Iris pigment epithelial cell (primary cell): ENCODE results near the gene RNF34.

Experiments used
- DNase-seq: peaks from one replicate; pipeline ENCODE4 v3.0.0-alpha.2; 2011; ENCODE audit warnings: low read depth

Gene RNF34

DNA sequence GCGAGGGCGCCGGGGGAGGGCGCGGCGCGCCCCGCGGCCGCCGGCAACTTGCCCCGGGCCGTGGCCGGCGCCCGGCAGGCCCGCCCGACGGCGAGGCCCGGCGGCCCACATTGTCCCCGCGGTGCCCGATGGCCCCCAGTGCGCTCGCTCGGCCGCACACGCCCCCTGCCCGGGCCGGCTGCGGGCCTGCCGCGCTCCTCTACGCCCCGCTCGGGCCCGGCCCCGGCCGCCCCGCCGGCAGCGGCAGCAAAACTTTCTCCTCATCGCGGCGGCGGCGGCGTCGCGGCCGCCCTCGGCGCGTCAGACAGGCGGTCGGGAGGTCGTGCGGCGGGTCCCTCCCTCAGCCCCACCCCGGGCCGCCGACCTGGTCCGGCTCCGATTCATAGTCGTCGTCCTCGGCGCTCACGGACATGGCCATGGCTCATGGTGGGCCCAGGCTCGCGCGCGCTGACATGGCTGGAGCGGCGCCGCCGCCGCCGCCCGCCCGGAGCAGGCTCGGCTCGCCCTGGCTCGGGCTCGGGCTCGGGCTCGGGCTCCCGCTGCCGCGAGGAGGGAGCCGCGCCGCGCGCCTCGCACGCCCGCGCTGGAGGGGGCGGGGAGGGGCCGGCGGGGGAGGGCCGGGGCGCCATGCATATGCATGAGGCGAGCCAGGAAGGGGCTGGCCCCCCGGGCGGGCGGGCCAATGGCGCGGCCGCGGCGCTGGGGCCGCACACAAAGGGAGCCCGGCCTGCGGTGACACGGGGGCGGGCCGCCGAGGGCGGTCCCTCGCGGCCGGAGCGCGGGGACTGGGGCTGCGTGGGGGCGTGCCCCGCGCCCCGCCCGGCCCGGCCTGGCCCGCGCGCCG, 67.1 kb downstream of the RNF34 start:
- peak; percentile 83 for DNase-seq

DNA sequence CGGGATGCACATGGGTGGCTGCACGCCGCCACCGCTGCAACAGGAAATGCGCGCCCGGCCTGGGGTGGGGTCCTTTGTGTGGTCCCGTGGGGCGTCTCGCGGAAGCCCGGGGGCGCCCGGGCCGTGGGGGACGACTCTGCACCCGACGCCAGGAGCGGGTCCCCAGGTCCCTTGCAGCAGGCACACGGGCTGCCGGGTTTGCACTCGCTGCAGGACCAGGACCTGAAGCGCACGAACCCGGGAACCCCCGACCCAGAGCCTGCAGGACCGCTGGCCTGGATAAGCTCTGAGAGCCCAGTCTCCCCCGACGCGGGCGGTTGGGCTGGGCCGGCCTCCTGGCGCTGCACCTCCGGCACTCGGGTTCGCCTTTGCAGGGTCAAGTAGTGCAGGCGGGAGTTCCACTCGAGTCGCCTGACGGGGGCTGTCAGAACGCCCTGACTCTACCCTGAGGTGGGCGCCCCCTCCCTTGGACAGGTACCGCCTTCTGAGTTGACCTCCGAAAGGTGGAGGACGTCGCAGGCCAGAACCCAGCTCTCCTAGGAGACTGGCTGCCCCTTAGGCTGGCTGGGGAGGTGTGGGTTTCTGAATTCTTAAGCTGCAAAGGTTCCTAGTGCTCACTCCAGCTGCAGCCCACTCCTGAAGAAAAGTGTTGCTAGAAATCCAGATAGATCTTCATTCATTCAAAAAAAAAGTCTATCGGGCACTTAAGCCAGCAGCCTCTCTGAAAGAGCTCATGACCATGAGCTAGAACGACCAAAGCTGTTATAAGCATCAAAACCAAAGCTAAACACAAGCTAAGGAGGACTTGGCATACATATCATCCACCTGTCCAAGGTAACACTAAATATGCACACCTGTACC, 68.0 kb downstream of the RNF34 start:
- DNase-seq, result peak; percentile 34

DNA sequence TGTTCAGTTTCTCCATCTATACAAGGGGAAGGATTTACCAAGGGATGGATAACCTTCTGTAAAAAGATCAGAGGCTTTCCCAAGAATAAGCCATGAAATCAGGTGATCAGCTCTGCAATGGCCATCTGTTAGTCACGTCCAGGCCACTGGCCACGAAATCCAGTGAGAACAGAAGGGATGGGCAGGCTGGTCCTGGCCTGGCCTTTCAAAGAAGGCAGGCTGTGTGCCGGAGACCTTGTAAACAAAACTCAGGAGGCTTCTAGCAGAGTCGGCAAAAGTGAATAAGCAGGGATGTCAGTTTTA, 68.5 kb downstream of the RNF34 start:
- no peak for DNase-seq

DNA sequence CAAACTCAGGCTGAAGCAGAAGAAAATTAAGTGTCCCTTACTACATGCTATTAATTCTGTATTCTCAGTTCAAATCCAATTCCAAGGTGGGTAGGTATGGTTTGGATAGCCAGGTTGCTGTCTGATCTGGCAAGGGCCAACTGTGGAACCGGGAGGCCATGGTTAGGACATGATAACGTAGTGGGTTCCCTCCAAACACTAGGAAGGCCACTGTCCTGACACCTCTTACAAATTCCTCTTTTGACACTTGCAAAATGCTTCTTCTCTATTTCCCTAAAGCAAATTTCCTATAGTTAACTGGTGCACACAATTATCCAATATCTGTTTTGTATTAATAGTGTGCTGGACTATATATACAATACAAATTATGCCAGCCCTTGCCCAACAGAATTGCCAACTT, 70.8 kb downstream of the RNF34 start:
- no peak for DNase-seq

DNA sequence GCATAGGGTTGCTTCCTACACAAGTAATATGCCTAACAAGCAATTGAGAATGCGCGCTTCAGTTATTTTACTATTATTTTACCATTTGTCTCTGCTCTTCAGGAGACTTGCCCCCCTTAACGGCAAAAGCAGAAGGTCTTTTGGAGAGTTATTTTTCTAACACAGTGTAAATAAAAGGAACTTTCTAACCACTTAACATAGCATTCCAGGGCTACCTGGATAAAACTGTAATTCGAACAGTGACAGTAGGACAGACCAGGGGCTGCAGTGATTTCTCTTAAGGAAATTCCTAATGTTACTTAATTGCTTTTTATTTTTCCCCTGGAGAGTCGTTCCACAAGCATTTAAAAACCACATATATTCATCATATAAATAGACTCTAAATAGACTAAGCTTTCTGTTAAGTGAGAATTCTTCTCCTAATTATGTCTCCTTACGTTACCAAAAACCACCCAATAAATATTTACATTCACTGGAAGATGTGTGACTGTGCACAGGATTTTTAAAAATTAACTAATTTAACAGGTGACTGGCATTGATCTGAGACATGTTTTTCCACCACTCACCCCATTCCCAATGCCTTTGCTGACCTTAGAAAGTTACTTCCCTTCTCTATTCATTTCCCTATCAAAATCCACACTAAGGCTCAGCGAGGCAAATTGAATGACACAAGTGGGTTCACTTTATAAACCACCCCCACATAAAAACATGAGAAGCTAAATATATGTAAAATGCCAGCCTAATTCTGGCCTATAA, 72.4 kb downstream of the RNF34 start:
- no peak for DNase-seq
